Naive thymus-derived CD8-positive, alpha-beta T cell (primary cell): ENCODE measurements around the gene TNMD. TPM values are rescaled to one million over a fixed set of nuclear protein-coding genes. Genes with fewer than 3 reads are reported as not detected.
A peak's percentile ranks its signal among the peaks of the same experiment; 100 is the strongest.

Experiments
- ATAC-seq, 2 donors: fragments of 150-1000 bp; cut with Tn5 transposase in 1 of 2; sonication (Bioruptor Pico), chemical (Tn5 transposase) in 1 of 2; 1 replicate in 1 of 2; 2 replicates in 1 of 2; pipeline ENCODE4 v1.10.0; 2021; ENCODE audit warnings: mild to moderate bottlenecking in 2 of 2, moderate library complexity in 2 of 2
- POLR2A ChIA-PET: fragments of 350-600 bp; sonication (Branson Sonifier 250); formaldehyde crosslinking; loops from one replicate; lab custom pipeline; 2021; ENCODE audit warnings: antibody characterized with exemption; lab: Charles Lee
- DNase-seq, 10 donors: peaks; one replicate each; pipeline versions ENCODE4 v3.0.0 to v3.0.0-alpha.2; 2020 to 2022
- H3K27ac Mint-ChIP-seq, 10 donors: one replicate each; pipeline ENCODE4 v1.8.0; 2020 to 2022; ENCODE audit warnings: mild to moderate bottlenecking in 10 of 10, mixed read lengths in 10 of 10, moderate library complexity in 4 of 10, inconsistent platforms in 1 of 10
- H3K27me3 Mint-ChIP-seq, 5 donors: one replicate each; pipeline ENCODE4 v1.8.0; 2021 to 2022; ENCODE audit warnings: mixed read lengths in 5 of 5
- H3K36me3 Mint-ChIP-seq, 3 donors: one replicate each; pipeline ENCODE4 v1.8.0; 2020 to 2022; ENCODE audit warnings: mixed read lengths in 3 of 3, mild to moderate bottlenecking in 2 of 3, inconsistent platforms in 1 of 3
- H3K4me1 Mint-ChIP-seq, 4 donors: one replicate each; pipeline ENCODE4 v1.8.0; 2021 to 2022; ENCODE audit warnings: mixed read lengths in 4 of 4
- H3K4me3 Mint-ChIP-seq, 10 donors: one replicate each; pipeline ENCODE4 v1.8.0; 2020 to 2022; ENCODE audit warnings: mild to moderate bottlenecking in 10 of 10, mixed read lengths in 10 of 10, moderate library complexity in 6 of 10, inconsistent platforms in 1 of 10
- H3K9me3 Mint-ChIP-seq, 9 donors: one replicate each; pipeline ENCODE4 v1.8.0; 2020 to 2022; ENCODE audit warnings: mixed read lengths in 9 of 9, mild to moderate bottlenecking in 3 of 9, inconsistent platforms in 1 of 9, moderate library complexity in 1 of 9
- polyA plus RNA-seq, 3 donors: library from polyadenylated mRNA; unstranded; fragments of 300-500 nt; fragmentation: Illumina TruSeq; gene quantifications; one replicate each; pipeline ENCODE4 v1.2.3, GENCODE V29; 2021
- total RNA-seq, 8 experiments: library from RNA in 2 of 8; stranded (reverse) in 2 of 8; gene quantifications; one replicate each; pipeline ENCODE4 v1.2.3 and lab custom pipeline; 2021 to 2026

Gene TNMD
- total and polyA plus RNA-seq, 5 experiments from 2014 or later: not detected

- peaks cover 0 to 16% (median 9%) of the 10 kb centered on the region in 5 donors for H3K27me3 Mint-ChIP-seq
- peaks cover 0 to 2% (median 0%) of the 10 kb centered on the region in 9 donors for H3K9me3 Mint-ChIP-seq
- no peak for DNase-seq
- H3K4me1 Mint-ChIP-seq: no peaks in the 10 kb centered on the region
- POLR2A ChIA-PET: no interaction called here
- no peak overlapping the region for H3K27ac Mint-ChIP-seq
- ATAC-seq: no peak
- H3K36me3 Mint-ChIP-seq: no peaks in the 10 kb centered on the region
- H3K4me3 Mint-ChIP-seq: no peak overlapping the region
Measured at GRCh38 chrX:100647739-100648138, 63.0 kb downstream of the TNMD start.

DNA sequence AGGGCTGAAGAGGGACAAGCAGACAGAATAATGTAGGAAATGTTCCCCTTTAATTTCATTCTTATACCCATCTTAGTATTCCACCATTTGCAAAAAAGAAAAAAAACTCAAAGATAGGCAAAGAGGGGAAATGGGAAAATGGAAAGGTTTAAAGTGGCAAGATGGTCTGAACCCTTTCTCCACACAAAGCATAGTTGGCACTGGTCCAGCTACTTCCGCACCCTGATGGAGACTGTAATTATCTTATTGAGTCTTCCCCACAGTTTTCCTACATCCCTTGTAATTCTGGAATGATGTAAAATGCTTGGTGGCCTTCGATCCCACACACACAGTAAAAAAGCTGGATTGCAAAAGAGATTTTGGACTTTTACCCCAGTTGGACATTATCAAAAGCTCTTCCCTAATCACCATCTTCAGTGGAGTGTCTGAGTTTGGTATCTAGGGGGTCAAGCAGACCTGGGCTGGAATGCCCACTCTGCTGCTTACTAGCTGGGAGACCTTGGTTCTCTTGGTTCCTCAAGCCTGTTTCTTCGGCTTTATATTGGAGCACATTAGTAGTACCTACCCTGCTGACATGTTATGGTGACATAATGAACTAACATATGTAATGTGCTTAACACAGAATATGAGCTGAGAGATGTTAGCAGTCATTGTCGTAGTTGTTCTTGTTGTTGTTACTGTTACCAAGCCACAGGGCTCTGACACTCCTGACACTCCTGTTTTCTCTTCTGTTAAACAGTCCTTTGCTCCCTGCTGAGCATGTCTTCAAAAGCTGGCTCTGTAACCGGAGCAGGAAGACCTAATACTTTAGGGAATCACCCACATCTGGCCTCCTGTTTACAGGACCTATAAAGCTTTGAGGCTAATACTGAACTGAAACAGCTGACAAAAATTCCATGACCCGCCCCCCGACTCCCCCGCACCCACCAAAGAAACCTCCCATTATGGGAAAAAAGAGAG lies 64.0 kb downstream of the TNMD start:
- POLR2A ChIA-PET: no interaction called here

More for the DNA sequence above, 64.0 kb downstream of the TNMD start:
- ATAC-seq (no peak), DNase-seq (no peak)
- Mint-ChIP-seq H3K36me3 (no peaks in the 10 kb centered on the region), H3K27me3 (peaks cover 0 to 16% (median 13%) of the 10 kb centered on the region in 5 donors), H3K4me3 (no peak overlapping the region), H3K27ac (peak overlapping the region in 1 of 10 donors; percentile 17), H3K9me3 (peaks cover 0 to 2% (median 0%) of the 10 kb centered on the region in 9 donors), H3K4me1 (no peaks in the 10 kb centered on the region)

Other genes starting within 250 kb of the TNMD start
- gene PCDH19, start 174.7 kb upstream of the TNMD start, total RNA-seq: not detected
- gene PCDH19, start 174.7 kb upstream of the TNMD start, polyA plus RNA-seq: not detected
- 1 to 10 TPM; 1.9 to 2.8 TPM for gene TSPAN6, start 51.9 kb downstream of the TNMD start, total RNA-seq
- 1 to 10 TPM; 3.2 to 5.6 (median 5.4) TPM for gene TSPAN6, start 51.9 kb downstream of the TNMD start, polyA plus RNA-seq
- not detected for gene SRPX2, start 59.3 kb downstream of the TNMD start, total RNA-seq
- not detected for gene SRPX2, start 59.3 kb downstream of the TNMD start, polyA plus RNA-seq
- not detected for gene SYTL4, start 147.2 kb downstream of the TNMD start, total RNA-seq
- not detected for gene SYTL4, start 147.2 kb downstream of the TNMD start, polyA plus RNA-seq
- 10 to 100 TPM; 12.7 to 15.2 TPM for gene CSTF2, start 235.5 kb downstream of the TNMD start, total RNA-seq
- 10 to 100 TPM in 1 of 3 donors, 1 to 10 TPM in 2; 6.8 to 13.7 (median 8.5) TPM for gene CSTF2, start 235.5 kb downstream of the TNMD start, polyA plus RNA-seq